ENCODE results near the gene DPP6.

The DPP6 gene

GRCh38 chr7:154195266-154195665 is 143.1 kb downstream of the DPP6 start:
- no peaks in the 10 kb centered on the region for H3K36me3 ChIP-seq (ENCODE audit: control insufficient read depth, insufficient read depth, low read length)
- H3K9ac ChIP-seq (ENCODE audit: low read depth, low read length) = no peak overlapping the region
- H3K4me3 ChIP-seq (ENCODE audit: low read depth, low read length) = no peak overlapping the region
- peaks cover 18% of the 10 kb centered on the region for H3K4me1 ChIP-seq (ENCODE audit: control insufficient read depth, insufficient read depth, low read length)
- H3K27me3 ChIP-seq (ENCODE audit: control insufficient read depth, insufficient read depth, low read length) = no peaks in the 10 kb centered on the region
- H3K9me3 ChIP-seq (ENCODE audit: control insufficient read depth, insufficient read depth, low read length) = no peaks in the 10 kb centered on the region
- no peak overlapping the region for H3K27ac ChIP-seq (ENCODE audit: low read depth, low read length)

DNA sequence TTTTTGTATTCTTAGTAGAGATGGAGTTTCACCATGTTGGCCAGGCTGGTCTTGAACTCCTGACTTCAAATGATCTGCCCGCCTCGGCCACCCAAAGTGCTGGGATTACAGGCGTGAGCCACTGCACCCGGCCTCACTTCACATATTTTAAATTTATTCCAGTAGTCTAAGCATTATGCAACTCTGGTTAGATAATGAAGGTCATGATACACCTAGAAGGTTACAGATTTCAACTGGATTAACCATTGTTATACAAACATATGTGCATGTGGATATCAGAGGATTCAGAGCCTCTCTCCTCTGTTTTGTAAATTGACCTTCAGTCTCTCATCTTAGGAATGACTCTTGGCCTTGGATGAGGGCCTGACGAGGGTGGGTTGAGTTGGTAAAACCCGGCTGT is 146.3 kb downstream of the DPP6 start:
- no peak overlapping the region for H3K27ac ChIP-seq (ENCODE audit: low read depth, low read length)
- no peaks in the 10 kb centered on the region for H3K36me3 ChIP-seq (ENCODE audit: control insufficient read depth, insufficient read depth, low read length)
- no peaks in the 10 kb centered on the region for H3K9me3 ChIP-seq (ENCODE audit: control insufficient read depth, insufficient read depth, low read length)

DNA sequence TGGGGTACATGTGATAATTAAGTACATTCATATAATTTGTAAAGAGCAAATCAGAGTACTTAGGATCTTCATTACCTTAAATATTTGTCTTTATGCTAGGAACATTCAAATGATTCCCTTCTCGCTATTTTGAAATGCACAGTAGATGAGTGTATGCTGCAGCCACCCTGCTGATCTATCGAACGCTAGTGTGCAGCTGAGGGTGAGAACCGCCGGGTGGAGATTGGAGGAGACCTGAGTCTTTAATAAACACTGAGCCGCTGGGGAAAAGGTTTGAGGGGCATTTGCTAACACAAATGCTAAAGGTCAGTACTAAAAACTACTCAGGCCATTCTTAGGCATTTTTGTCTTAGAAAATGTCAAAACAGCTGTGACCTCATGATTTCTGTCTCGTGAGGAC is 148.0 kb downstream of the DPP6 start:
- Histone ChIP-seq H3K36me3 (ENCODE audit: control insufficient read depth, insufficient read depth, low read length) (no peaks in the 10 kb centered on the region), H3K27me3 (ENCODE audit: control insufficient read depth, insufficient read depth, low read length) (no peaks in the 10 kb centered on the region), H3K4me3 (ENCODE audit: low read depth, low read length) (no peak overlapping the region), H3K4me1 (ENCODE audit: control insufficient read depth, insufficient read depth, low read length) (peaks cover 34% of the 10 kb centered on the region), H3K9ac (ENCODE audit: low read depth, low read length) (no peak overlapping the region), H3K9me3 (ENCODE audit: control insufficient read depth, insufficient read depth, low read length) (no peaks in the 10 kb centered on the region), H3K27ac (ENCODE audit: low read depth, low read length) (no peak overlapping the region)

More for the DNA sequence above, 146.3 kb downstream of the DPP6 start:
- Histone ChIP-seq H3K9ac (ENCODE audit: low read depth, low read length) (no peak overlapping the region), H3K27me3 (ENCODE audit: control insufficient read depth, insufficient read depth, low read length) (no peaks in the 10 kb centered on the region), H3K4me3 (ENCODE audit: low read depth, low read length) (no peak overlapping the region), H3K4me1 (ENCODE audit: control insufficient read depth, insufficient read depth, low read length) (peaks cover 34% of the 10 kb centered on the region)

GRCh38 chr7:154202002-154202401 is 149.8 kb downstream of the DPP6 start:
- no peaks in the 10 kb centered on the region for H3K27me3 ChIP-seq (ENCODE audit: control insufficient read depth, insufficient read depth, low read length)
- H3K36me3 ChIP-seq (ENCODE audit: control insufficient read depth, insufficient read depth, low read length) = no peaks in the 10 kb centered on the region

DNA sequence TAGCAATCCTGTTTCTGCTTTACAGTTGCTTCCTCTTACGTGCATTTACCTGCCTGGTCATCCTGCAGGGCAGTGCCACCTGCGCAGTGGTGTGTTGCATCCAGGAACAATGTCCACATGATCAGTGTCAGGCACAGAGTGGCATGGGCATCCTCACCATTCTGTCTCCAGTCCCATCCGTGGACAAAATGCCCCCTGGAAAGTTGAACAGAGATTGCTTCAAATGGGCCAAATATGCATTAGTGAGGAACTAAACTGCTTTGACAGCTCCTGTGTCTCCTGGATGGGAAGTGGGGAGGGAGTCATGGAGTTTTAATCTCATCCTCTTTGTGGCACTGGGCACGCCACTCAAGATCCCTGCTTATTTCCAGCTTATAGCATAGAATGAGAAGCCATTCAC is 151.8 kb downstream of the DPP6 start:
- Histone ChIP-seq H3K27ac (ENCODE audit: low read depth, low read length) (no peak overlapping the region), H3K4me3 (ENCODE audit: low read depth, low read length) (no peak overlapping the region), H3K9me3 (ENCODE audit: control insufficient read depth, insufficient read depth, low read length) (no peaks in the 10 kb centered on the region), H3K27me3 (ENCODE audit: control insufficient read depth, insufficient read depth, low read length) (no peaks in the 10 kb centered on the region), H3K9ac (ENCODE audit: low read depth, low read length) (no peak overlapping the region), H3K4me1 (ENCODE audit: control insufficient read depth, insufficient read depth, low read length) (peaks cover 24% of the 10 kb centered on the region), H3K36me3 (ENCODE audit: control insufficient read depth, insufficient read depth, low read length) (no peaks in the 10 kb centered on the region)

More at GRCh38 chr7:154202002-154202401, 149.8 kb downstream of the DPP6 start:
- Histone ChIP-seq H3K4me3 (ENCODE audit: low read depth, low read length) (no peak overlapping the region), H3K27ac (ENCODE audit: low read depth, low read length) (no peak overlapping the region), H3K9ac (ENCODE audit: low read depth, low read length) (no peak overlapping the region), H3K4me1 (ENCODE audit: control insufficient read depth, insufficient read depth, low read length) (peaks cover 28% of the 10 kb centered on the region), H3K9me3 (ENCODE audit: control insufficient read depth, insufficient read depth, low read length) (no peaks in the 10 kb centered on the region)

DNA sequence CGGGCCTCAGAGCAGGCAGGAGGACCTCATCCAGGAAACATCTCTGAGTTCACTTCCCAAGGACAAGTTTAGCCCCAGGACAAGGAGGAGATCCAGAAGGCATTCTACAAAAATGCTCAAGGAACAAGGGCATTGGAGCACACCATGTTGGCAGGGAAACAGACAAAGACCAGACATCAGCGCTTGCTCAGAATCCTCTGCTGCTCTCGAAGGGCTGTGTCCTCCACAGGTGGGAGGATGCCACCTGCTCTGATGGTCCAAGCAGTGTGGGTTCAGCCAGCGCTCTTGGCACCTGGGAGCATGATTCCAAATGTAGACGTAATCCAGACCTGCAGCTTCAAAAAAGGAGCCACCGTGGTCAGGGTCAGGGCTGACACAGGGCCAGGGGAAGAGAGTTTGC is 160.7 kb downstream of the DPP6 start:
- H3K27ac ChIP-seq (ENCODE audit: low read depth, low read length) = no peak overlapping the region
- H3K4me3 ChIP-seq (ENCODE audit: low read depth, low read length) = no peak overlapping the region
- no peak overlapping the region for H3K9ac ChIP-seq (ENCODE audit: low read depth, low read length)
- 0 out of 2 replicates have a peak, but pooled peaks cover 3% of the 10 kb centered on the region for H3K4me1 ChIP-seq (ENCODE audit: control insufficient read depth, insufficient read depth, low read length)
- H3K9me3 ChIP-seq (ENCODE audit: control insufficient read depth, insufficient read depth, low read length) = no peaks in the 10 kb centered on the region
- H3K27me3 ChIP-seq (ENCODE audit: control insufficient read depth, insufficient read depth, low read length) = no peaks in the 10 kb centered on the region
- H3K36me3 ChIP-seq (ENCODE audit: control insufficient read depth, insufficient read depth, low read length) = no peaks in the 10 kb centered on the region

DNA sequence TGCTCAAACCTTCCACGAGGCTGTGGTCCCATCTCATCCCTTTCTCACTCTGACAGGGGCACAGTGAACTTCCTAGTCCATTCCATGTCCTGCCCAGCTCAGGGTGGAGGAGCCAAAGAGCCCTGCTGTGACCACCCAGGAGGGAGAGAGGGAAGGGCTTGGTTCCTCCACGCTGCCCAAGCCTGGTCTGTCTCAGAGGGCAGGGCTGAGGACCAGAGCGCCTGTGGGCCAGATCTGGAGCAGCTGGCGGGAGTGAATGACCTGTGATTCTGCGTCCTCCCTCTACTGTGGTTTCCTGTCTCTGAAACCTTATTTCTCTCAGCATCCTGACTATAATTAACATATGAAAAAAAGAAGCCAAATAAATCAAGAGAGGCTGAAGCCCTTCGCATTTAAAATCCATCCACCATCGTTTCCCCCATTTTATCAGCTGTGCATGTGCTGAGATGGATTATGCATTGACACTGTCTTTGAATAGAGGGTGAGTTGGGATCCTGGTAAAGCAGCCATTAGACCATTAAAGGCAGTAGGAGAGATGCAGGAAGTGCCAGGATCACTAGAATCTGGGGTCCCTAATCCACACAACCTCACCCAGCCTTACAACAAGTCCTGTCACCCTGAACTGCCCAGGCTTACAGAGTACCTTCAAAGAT is 165.6 kb downstream of the DPP6 start:
- Histone ChIP-seq H3K4me3 (ENCODE audit: low read depth, low read length) (no peak overlapping the region), H3K27ac (ENCODE audit: low read depth, low read length) (no peak overlapping the region), H3K9ac (ENCODE audit: low read depth, low read length) (no peak overlapping the region), H3K4me1 (ENCODE audit: control insufficient read depth, insufficient read depth, low read length) (0 out of 2 replicates have a peak, but pooled peaks cover 3% of the 10 kb centered on the region), H3K27me3 (ENCODE audit: control insufficient read depth, insufficient read depth, low read length) (no peaks in the 10 kb centered on the region), H3K36me3 (ENCODE audit: control insufficient read depth, insufficient read depth, low read length) (no peaks in the 10 kb centered on the region), H3K9me3 (ENCODE audit: control insufficient read depth, insufficient read depth, low read length) (no peaks in the 10 kb centered on the region)

DNA sequence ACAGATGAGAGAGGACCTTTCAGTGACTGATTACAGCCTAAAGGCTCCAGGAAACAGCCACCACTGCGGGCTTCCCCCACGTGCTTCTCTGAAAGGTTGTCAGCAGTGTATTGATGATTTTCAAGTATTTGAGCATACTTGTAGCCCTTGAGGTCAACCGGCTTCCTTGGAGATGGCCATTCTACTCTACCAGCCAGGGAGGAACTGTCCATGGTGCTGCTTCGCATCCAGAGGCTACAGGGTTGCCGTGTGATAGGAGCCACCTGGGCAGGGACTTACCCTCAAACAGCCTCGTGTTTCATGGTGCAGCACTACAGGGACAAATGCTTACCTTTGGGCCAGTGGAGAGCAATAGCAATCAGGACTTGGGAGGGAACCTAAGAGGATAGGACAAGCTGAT is 179.5 kb downstream of the DPP6 start:
- Histone ChIP-seq H3K27ac (ENCODE audit: low read depth, low read length) (no peak overlapping the region), H3K27me3 (ENCODE audit: control insufficient read depth, insufficient read depth, low read length) (no peaks in the 10 kb centered on the region), H3K9ac (ENCODE audit: low read depth, low read length) (no peak overlapping the region), H3K4me1 (ENCODE audit: control insufficient read depth, insufficient read depth, low read length) (no peaks in the 10 kb centered on the region), H3K4me3 (ENCODE audit: low read depth, low read length) (no peak overlapping the region), H3K36me3 (ENCODE audit: control insufficient read depth, insufficient read depth, low read length) (no peaks in the 10 kb centered on the region), H3K9me3 (ENCODE audit: control insufficient read depth, insufficient read depth, low read length) (no peaks in the 10 kb centered on the region)

DNA sequence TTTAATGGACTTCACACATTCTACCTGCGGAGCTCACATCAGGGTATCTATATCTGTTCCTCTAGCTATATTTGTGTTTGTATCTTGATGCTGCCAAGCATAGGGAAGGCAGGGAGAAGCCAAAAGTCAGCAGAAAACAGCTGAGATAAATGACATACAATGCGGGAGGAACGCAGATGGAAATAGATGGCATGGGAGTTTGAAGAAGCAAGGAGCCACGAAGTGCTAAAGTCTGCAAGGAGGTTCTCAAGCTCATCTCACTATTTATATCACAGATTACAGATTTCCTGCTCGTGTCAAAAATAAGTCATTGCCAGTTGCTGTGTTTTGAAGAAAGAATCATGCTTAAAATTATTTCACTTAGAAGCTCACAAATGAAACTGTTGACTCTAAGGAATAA is 180.5 kb downstream of the DPP6 start:
- Histone ChIP-seq H3K4me3 (ENCODE audit: low read depth, low read length) (no peak overlapping the region), H3K4me1 (ENCODE audit: control insufficient read depth, insufficient read depth, low read length) (no peaks in the 10 kb centered on the region), H3K27ac (ENCODE audit: low read depth, low read length) (no peak overlapping the region)

GRCh38 chr7:154241988-154242387 is 189.8 kb downstream of the DPP6 start:
- Histone ChIP-seq H3K27ac (ENCODE audit: low read depth, low read length) (no peak overlapping the region), H3K9ac (ENCODE audit: low read depth, low read length) (no peak overlapping the region), H3K9me3 (ENCODE audit: control insufficient read depth, insufficient read depth, low read length) (peaks cover 8% of the 10 kb centered on the region; the same call in 1 of the 2 replicates)

More for the DNA sequence above, 180.5 kb downstream of the DPP6 start:
- Histone ChIP-seq H3K36me3 (ENCODE audit: control insufficient read depth, insufficient read depth, low read length) (no peaks in the 10 kb centered on the region), H3K9ac (ENCODE audit: low read depth, low read length) (no peak overlapping the region), H3K27me3 (ENCODE audit: control insufficient read depth, insufficient read depth, low read length) (no peaks in the 10 kb centered on the region), H3K9me3 (ENCODE audit: control insufficient read depth, insufficient read depth, low read length) (no peaks in the 10 kb centered on the region)

DNA sequence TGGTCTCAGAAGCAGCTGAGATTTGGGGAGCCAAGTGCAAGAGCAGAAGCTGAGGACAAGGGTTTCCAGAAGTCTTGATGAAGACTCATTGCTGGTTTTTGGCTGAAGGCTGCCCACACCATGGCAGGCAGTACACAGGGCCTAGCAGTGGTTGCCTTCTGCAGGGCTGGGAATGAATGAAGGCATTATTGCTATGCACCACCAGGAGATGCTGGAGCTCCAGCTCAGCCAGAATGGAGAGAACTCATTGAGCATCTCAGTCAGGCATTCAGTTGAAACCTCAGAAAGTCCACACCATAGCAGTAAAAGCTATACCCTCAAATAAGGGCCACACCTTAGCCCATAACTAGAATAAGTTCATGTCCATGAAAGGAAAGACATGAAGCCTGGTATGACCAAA is 190.5 kb downstream of the DPP6 start:
- no peaks in the 10 kb centered on the region for H3K36me3 ChIP-seq (ENCODE audit: control insufficient read depth, insufficient read depth, low read length)
- H3K9me3 ChIP-seq (ENCODE audit: control insufficient read depth, insufficient read depth, low read length) = peaks cover 8% of the 10 kb centered on the region; the same call in 1 of the 2 replicates
- H3K9ac ChIP-seq (ENCODE audit: low read depth, low read length) = no peak overlapping the region
- no peak overlapping the region for H3K4me3 ChIP-seq (ENCODE audit: low read depth, low read length)
- peaks cover under 1% of the 10 kb centered on the region; the same call in 1 of the 2 replicates for H3K4me1 ChIP-seq (ENCODE audit: control insufficient read depth, insufficient read depth, low read length)
- no peak overlapping the region for H3K27ac ChIP-seq (ENCODE audit: low read depth, low read length)
- no peaks in the 10 kb centered on the region for H3K27me3 ChIP-seq (ENCODE audit: control insufficient read depth, insufficient read depth, low read length)

More at GRCh38 chr7:154241988-154242387, 189.8 kb downstream of the DPP6 start:
- Histone ChIP-seq H3K36me3 (ENCODE audit: control insufficient read depth, insufficient read depth, low read length) (no peaks in the 10 kb centered on the region), H3K4me1 (ENCODE audit: control insufficient read depth, insufficient read depth, low read length) (no peaks in the 10 kb centered on the region), H3K4me3 (ENCODE audit: low read depth, low read length) (no peak overlapping the region), H3K27me3 (ENCODE audit: control insufficient read depth, insufficient read depth, low read length) (no peaks in the 10 kb centered on the region)
